ENCODE data around the gene ZC3H7B. TPM values are rescaled to one million over a fixed set of nuclear protein-coding genes. Genes with fewer than 3 reads are reported as not detected.
"Not testable (repeated sequence)": the region's sequence is repeated elsewhere in the genome, so short reads cannot be mapped to it uniquely, and the experiment has no call there.

ZC3H7B gene
- total RNA-seq, 1 experiment from 2014 or later: 53.4 TPM

DNA sequence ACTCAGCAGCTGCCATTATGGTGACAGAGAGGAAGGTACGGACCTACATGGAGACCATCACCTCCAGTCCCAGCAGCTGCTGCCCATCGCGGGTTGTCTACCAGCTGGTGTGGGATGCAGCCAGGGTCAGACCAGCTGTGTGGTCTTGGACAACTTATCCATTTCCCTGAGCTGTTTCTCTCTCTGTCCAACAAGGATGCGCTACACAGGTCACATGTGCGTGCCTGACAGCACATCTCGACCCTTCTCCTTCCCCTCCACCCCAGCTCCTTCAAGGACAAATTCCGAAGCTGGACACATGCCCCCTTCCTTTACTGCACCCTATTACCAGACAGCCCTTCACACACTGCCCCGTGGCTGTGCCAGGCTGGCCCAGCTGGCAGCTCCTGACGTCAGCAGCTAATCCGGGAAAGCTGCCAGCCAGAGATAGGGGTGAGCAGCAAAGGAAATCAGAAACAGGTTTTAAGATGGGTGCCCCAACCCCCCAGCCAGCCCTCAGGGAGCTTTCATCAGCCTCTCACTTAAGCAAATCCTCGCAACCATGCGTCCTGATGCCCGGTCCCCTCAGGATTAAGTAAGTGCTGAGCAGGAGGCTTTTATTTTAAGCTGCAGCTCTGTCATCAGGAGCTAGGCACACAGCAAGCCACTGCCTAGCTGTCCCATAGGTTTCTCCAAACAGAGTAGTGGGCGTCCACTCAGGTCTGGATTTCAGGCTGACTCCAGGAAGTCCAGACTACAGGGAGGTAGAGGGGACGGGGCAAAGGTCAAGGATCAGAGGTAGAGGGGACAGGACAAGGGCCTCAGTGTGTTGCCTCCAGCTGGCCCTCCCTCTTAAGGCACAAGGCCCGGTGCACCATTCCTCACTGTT, 100.7 kb downstream of the ZC3H7B start:
- intact Hi-C loops (cut with micrococcal nuclease): no loop called here
- Mint-ChIP-seq H3K4me1 (ENCODE audit: insufficient read depth, unreplicated experiment) (peaks cover 13% of the 10 kb centered on the region), H3K4me3 (ENCODE audit: unreplicated experiment) (no peak overlapping the region), H3K27ac (ENCODE audit: low read depth, unreplicated experiment) (peak overlapping the region; percentile 78), H3K36me3 (ENCODE audit: insufficient read depth, unreplicated experiment) (no peaks in the 10 kb centered on the region), H3K27me3 (ENCODE audit: insufficient read depth, unreplicated experiment) (no peaks in the 10 kb centered on the region), H3K9me3 (ENCODE audit: unreplicated experiment) (no peaks in the 10 kb centered on the region)
- POLR2A ChIA-PET: interaction anchor here (0.6 to 4.7 kb wide), 10 partner anchors 21 to 535 kb away, joined by 3 to 58 read pairs (median 4); partner anchors contain the start of genes ACO2, PHF5A, PMM1 and RANGAP1
- CTCF ChIA-PET: interaction anchor here (0.5 to 4.6 kb wide), 12 partner anchors 18 to 247 kb away, joined by 3 to 95 read pairs (median 4); partner anchors contain the start of gene TOB2
- BruUV-seq (replicated peaks): no TSS peak
- TF ChIP-seq, protein P1, sequence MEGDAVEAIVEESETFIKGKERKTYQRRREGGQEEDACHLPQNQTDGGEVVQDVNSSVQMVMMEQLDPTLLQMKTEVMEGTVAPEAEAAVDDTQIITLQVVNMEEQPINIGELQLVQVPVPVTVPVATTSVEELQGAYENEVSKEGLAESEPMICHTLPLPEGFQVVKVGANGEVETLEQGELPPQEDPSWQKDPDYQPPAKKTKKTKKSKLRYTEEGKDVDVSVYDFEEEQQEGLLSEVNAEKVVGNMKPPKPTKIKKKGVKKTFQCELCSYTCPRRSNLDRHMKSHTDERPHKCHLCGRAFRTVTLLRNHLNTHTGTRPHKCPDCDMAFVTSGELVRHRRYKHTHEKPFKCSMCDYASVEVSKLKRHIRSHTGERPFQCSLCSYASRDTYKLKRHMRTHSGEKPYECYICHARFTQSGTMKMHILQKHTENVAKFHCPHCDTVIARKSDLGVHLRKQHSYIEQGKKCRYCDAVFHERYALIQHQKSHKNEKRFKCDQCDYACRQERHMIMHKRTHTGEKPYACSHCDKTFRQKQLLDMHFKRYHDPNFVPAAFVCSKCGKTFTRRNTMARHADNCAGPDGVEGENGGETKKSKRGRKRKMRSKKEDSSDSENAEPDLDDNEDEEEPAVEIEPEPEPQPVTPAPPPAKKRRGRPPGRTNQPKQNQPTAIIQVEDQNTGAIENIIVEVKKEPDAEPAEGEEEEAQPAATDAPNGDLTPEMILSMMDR (IDR thresholded peaks at IDR 0.05; ENCODE audit: unreplicated experiment): no peak
- peak; percentile 89 for DNase-seq (ENCODE audit: unreplicated experiment)

DNA sequence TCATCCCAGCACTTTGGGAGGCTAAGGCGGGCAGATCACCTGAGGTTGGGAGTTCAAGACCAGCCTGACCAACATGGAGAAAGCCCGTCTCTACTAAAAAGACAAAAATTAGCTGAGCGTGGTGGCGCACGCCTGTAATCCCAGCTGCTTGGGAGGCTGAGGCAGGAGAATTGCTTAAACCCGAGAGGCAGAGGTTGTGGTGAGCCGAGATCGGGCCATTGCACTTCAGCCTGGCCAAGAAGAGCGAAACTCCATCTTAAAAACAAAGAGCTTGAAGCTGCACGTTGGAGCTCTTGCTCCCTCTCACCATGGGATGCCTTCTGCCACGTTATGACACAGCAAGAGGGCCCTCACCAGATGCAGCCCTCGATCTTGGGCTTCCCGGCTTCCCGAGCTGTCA, 101.5 kb downstream of the ZC3H7B start:
- BruUV-seq (replicated peaks); DNase-seq (ENCODE audit: unreplicated experiment); H3K4me3 Mint-ChIP-seq (ENCODE audit: unreplicated experiment); H3K27me3 Mint-ChIP-seq (ENCODE audit: insufficient read depth, unreplicated experiment); H3K9me3 Mint-ChIP-seq (ENCODE audit: unreplicated experiment); H3K27ac Mint-ChIP-seq (ENCODE audit: low read depth, unreplicated experiment); H3K36me3 Mint-ChIP-seq (ENCODE audit: insufficient read depth, unreplicated experiment): not testable (repeated sequence)
- CTCF ChIA-PET: interaction anchor here (0.6 to 4.6 kb wide), 17 partner anchors 19 to 264 kb away, joined by 3 to 95 read pairs (median 6); partner anchors contain the start of gene POLR3H
- peaks cover 13% of the 10 kb centered on the region for H3K4me1 Mint-ChIP-seq (ENCODE audit: insufficient read depth, unreplicated experiment)
- POLR2A ChIA-PET: interaction anchor here (0.6 to 4.7 kb wide), 13 partner anchors 22 to 557 kb away, joined by 3 to 58 read pairs (median 5); partner anchors contain the start of genes ACO2, PHF5A, RANGAP1 and TEF
- intact Hi-C loops (cut with micrococcal nuclease): loop anchor here (1.0 kb wide), 1 partner anchor 114 kb away; no protein-coding TSS in a partner anchor

DNA sequence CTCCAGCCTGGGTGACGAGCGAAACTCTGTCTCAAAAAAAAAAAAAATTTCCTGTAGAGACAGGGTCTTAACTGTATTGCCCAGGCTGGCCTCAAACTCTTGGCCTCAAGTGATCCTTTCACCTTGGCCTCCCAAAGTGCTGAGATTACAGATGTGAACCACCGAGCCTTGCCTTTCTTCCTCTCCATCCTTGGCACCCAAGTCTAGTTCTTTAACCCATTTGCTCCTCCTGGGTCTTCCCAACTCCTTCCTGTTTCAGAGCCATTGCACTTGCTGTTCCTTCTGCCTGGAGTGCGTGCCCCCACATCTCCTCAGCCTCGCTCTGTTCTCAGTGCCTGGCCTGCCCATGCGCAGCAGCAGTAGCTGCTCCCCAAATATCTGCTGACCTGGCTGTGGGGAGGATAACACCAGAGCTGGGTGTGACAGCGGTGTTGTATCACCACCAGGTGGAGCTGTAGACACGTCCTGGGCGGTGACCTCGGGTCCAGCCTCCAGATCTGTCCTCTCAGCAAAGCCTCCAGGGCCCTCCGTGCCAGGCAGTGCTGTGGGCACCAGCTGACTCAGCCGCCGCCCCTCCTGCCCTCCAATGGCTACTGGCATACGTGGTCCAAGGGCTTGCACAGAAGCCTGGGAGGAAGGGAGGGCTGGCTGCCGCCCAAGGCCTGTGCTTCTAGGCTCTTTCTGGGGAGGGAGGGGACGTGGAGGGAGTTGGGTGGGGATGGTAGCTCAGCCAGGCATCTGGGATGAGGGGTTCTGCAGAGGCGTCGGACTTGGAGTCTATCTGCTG, 102.4 kb downstream of the ZC3H7B start:
- intact Hi-C loops (cut with micrococcal nuclease): loop anchor here (1.0 kb wide), 1 partner anchor 114 kb away; no protein-coding TSS in a partner anchor
- Mint-ChIP-seq H3K4me3 (ENCODE audit: unreplicated experiment) (no peak overlapping the region), H3K9me3 (ENCODE audit: unreplicated experiment) (no peaks in the 10 kb centered on the region), H3K36me3 (ENCODE audit: insufficient read depth, unreplicated experiment) (no peaks in the 10 kb centered on the region), H3K27ac (ENCODE audit: low read depth, unreplicated experiment) (peak overlapping the region; percentile 8), H3K27me3 (ENCODE audit: insufficient read depth, unreplicated experiment) (no peaks in the 10 kb centered on the region), H3K4me1 (ENCODE audit: insufficient read depth, unreplicated experiment) (peaks cover 13% of the 10 kb centered on the region)
- CTCF ChIA-PET: interaction anchor here (0.5 to 4.6 kb wide), 32 partner anchors 8 to 264 kb away, joined by 3 to 95 read pairs (median 4); partner anchors contain the start of genes ACO2, PHF5A and POLR3H
- POLR2A ChIA-PET: interaction anchor here (0.5 to 4.7 kb wide), 14 partner anchors 23 to 381 kb away, joined by 3 to 58 read pairs (median 4); partner anchors contain the start of genes ACO2, PHF5A, TEF and TOB2
- no TSS peak for BruUV-seq (replicated peaks)
- DNase-seq (ENCODE audit: unreplicated experiment): peak; percentile 93
- TF ChIP-seq, protein P1 (IDR thresholded peaks at IDR 0.05; ENCODE audit: unreplicated experiment): peak; percentile 86

DNA sequence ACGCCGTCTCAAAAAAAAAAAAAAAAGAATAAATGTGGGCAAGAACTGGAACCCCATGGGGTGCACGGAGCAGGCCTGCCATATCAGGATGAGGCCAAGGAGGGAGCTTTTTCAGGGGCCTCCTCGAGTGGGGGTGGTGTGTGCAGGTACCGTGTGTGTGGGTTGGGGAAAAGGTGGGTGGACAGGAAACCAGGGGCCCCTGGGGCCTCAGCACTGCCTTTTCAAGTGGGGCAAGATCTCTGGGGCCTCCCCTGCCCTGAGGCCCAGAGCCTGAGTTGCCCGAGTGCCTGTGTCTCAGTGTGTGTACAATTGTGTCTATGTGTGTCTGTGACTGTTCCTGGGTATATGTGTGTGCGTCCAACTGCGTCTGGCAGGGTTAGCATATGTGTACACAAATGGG, 104.3 kb downstream of the ZC3H7B start:
- ChIA-PET POLR2A (interaction anchor here (0.6 to 4.7 kb wide), 2 partner anchors 40 to 222 kb away, joined by 3 to 58 read pairs; partner anchors contain the start of gene TOB2), CTCF (interaction anchor here (0.7 to 4.6 kb wide), 3 partner anchors 91 to 113 kb away, joined by 3 to 95 read pairs (median 12); no protein-coding TSS in a partner anchor)
- intact Hi-C loops (cut with micrococcal nuclease): no loop called here
- TF ChIP-seq, protein P1 (IDR thresholded peaks at IDR 0.05; ENCODE audit: unreplicated experiment): no peak
- H3K4me3 Mint-ChIP-seq (ENCODE audit: unreplicated experiment): no peak overlapping the region
- no peaks in the 10 kb centered on the region for H3K9me3 Mint-ChIP-seq (ENCODE audit: unreplicated experiment)
- no peaks in the 10 kb centered on the region for H3K27me3 Mint-ChIP-seq (ENCODE audit: insufficient read depth, unreplicated experiment)
- no peaks in the 10 kb centered on the region for H3K36me3 Mint-ChIP-seq (ENCODE audit: insufficient read depth, unreplicated experiment)
- H3K4me1 Mint-ChIP-seq (ENCODE audit: insufficient read depth, unreplicated experiment): peaks cover 18% of the 10 kb centered on the region
- no peak for DNase-seq (ENCODE audit: unreplicated experiment)
- no TSS peak for BruUV-seq (replicated peaks)
- no peak overlapping the region for H3K27ac Mint-ChIP-seq (ENCODE audit: low read depth, unreplicated experiment)

Data from MCF 10A (cell line).